ENCODE measurements around the gene BDKRB2.

Gene BDKRB2

DNA sequence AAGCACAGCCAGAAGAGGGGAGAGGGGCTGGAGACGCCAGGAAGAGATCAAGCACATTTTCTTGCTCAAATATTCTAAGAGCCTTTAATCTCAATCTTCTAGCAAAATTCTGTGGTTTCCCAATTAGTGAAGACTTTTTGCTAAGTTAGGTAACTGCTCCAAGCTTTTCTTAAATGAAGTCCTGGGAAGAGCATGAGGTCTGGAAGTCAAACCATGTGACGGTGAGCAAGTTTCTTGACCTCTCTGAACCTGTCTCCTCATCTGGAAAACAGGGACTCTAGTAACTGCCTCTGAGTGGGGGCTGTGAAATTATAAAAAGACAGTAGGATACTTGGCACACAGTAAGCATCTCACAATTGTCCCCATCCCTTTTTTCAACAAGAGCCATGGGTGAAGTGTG lies 75.5 kb downstream of the BDKRB2 start:
- no peak for TF ChIP-seq ZFX (IDR thresholded peaks at IDR 0.05)
- TF ChIP-seq, protein P1, sequence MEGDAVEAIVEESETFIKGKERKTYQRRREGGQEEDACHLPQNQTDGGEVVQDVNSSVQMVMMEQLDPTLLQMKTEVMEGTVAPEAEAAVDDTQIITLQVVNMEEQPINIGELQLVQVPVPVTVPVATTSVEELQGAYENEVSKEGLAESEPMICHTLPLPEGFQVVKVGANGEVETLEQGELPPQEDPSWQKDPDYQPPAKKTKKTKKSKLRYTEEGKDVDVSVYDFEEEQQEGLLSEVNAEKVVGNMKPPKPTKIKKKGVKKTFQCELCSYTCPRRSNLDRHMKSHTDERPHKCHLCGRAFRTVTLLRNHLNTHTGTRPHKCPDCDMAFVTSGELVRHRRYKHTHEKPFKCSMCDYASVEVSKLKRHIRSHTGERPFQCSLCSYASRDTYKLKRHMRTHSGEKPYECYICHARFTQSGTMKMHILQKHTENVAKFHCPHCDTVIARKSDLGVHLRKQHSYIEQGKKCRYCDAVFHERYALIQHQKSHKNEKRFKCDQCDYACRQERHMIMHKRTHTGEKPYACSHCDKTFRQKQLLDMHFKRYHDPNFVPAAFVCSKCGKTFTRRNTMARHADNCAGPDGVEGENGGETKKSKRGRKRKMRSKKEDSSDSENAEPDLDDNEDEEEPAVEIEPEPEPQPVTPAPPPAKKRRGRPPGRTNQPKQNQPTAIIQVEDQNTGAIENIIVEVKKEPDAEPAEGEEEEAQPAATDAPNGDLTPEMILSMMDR (conservative IDR thresholded peaks at IDR 0.05), result no peak
- no peak overlapping the region for H3K27ac ChIP-seq

DNA sequence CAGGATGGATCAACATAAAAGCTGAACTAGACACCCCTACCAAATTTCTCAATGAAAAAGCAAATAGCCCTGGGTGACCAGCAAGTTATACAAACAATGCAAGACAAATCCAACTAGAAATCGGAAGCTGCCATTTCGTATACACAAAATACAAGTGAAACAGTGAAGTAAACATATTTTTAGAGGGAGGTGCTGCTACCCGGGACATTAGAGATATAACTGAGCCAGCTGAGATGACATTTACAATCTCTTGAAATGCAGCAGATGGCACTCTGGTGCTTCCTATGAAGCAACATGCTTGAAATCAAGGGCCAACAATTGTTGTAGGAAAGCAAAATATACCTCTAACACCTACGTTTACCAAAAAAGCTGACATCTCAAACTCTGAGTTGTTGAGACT lies 76.8 kb downstream of the BDKRB2 start:
- no peak overlapping the region for H3K27ac ChIP-seq
- TF ChIP-seq ZFX (IDR thresholded peaks at IDR 0.05), result no peak
- TF ChIP-seq, protein P1 (conservative IDR thresholded peaks at IDR 0.05), result peak; percentile 23

DNA sequence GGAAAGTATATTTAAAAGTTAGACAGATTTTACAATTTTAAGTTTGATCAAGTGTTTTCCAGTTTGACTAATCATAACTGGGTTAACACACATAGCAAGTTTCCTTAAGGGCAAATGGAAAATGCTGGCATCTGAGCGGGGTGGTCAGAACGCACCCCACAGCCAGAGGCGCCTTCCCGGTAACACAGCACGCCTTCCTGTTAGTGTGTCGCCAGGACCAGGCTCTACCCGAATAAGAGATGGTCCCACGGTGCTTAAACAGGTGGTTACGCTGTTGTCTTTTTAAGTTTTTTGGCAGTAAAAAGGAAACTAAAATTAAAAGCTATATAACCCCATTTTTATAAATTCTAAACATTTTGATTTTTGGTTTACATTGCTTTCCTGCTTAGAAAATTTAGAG lies 79.4 kb downstream of the BDKRB2 start:
- H3K27ac ChIP-seq, result no peak overlapping the region
- TF ChIP-seq ZFX (IDR thresholded peaks at IDR 0.05), result no peak
- TF ChIP-seq, protein P1 (conservative IDR thresholded peaks at IDR 0.05), result no peak

- H3K27ac ChIP-seq, result no peak overlapping the region
- TF ChIP-seq ZFX (IDR thresholded peaks at IDR 0.05), result no peak
- TF ChIP-seq, protein P1 (conservative IDR thresholded peaks at IDR 0.05), result no peak
Measured at GRCh38 chr14:96284430-96284829, 79.8 kb downstream of the BDKRB2 start.

GRCh38 chr14:96285667-96286066 lies 81.0 kb downstream of the BDKRB2 start:
- TF ChIP-seq, protein P1 (conservative IDR thresholded peaks at IDR 0.05), result no peak
- TF ChIP-seq ZFX (IDR thresholded peaks at IDR 0.05), result no peak
- H3K27ac ChIP-seq, result no peak overlapping the region

- no peak overlapping the region for H3K27ac ChIP-seq
- no peak for TF ChIP-seq ZFX (IDR thresholded peaks at IDR 0.05)
- TF ChIP-seq, protein P1 (conservative IDR thresholded peaks at IDR 0.05), result no peak
Measured at GRCh38 chr14:96286251-96286650, 81.6 kb downstream of the BDKRB2 start.

DNA sequence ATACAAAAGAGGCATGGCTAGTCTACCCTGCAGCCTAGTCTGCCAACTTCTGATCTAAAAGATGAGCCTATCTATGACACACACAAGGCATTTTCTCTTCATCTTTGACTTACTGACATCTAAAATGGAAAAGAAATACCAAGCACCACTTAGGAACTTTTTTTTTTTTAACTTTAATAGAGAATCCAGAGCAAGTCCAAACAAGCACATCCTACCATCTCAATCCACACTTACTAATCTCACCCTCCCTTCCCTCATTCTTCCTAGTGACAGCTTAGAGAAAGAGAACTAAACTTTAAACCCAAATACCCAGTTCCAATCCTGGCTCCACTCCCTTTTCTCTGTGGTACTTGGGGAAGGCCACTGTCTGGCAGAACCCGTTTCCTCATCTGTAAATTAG lies 83.2 kb downstream of the BDKRB2 start:
- TF ChIP-seq, protein P1 (conservative IDR thresholded peaks at IDR 0.05), result no peak
- no peak for TF ChIP-seq ZFX (IDR thresholded peaks at IDR 0.05)
- no peak overlapping the region for H3K27ac ChIP-seq

Data from C4-2B (cell line).